DMS114 treated with DMSO at 0.1 percent for 48 hours (cell line): Measurements from ENCODE around the gene ESYT1.

Source experiments
- DNase-seq: peaks from one replicate; lab custom pipeline; 2025; ENCODE audit not compliant: unreplicated experiment; lab: John Stamatoyannopoulos, UW

Gene ESYT1

DNA sequence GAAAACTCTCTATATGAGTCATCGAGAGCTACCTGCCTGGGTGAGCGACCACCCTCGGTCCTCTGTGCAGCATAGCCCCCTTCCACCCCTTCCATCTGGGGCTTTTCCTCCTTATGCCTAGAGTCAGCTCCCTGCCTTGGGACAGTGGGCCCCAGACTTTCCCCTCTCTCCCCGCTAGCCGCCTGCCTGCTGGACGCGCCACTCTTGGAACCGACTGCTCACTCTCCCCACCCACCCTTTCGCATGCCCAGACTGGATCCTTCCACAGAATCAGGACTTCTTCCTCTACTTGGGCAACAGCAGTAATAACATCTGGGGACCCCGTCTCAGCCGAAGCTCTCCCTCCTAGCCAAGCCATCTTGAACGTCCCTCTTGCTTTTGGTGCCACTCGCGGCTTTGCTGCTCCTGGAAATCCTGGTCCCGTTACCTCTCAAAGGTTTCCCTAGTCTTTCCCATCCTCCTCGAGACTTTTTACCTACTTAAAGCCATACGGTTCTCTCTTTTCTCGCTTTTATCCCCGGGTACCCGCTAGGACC lies 671 bp downstream of the ESYT1 start:
- no peak for DNase-seq

DNA sequence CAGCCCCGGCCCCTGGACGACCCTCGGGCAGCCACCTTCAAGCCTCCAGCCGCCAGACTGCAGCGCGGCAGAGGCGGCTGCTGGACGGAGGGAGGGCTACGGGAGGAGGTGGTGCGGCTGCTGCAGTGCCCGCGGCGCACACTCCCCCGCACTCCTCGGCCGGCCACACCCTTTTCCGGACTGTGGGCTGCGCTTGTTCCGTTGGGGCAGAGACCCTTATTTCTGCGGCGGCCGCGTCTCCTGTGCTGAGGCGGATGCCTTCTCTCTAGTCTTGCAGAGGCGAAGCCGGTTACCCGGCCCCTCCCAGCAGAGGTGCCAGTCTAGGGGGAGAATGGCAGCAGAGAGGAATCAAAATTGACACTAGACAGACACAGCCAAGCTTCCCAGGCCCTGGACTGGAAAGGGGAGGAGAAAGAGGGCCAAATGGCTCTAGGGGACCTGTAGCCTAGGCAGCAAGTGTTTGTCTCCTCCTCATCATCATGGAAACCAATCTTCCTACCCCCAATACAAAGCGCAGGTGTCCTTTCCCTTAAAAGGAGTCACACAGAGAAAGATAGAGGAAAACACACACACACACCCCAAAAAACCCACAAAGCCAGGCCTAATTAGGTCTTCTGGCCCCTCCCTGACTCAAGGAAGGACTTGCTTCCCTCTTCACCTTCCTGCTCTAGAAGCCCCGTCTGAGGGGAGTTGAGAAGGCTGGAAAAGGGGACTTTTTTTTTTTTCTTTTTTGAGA lies 1.3 kb downstream of the ESYT1 start:
- no peak for DNase-seq

DNA sequence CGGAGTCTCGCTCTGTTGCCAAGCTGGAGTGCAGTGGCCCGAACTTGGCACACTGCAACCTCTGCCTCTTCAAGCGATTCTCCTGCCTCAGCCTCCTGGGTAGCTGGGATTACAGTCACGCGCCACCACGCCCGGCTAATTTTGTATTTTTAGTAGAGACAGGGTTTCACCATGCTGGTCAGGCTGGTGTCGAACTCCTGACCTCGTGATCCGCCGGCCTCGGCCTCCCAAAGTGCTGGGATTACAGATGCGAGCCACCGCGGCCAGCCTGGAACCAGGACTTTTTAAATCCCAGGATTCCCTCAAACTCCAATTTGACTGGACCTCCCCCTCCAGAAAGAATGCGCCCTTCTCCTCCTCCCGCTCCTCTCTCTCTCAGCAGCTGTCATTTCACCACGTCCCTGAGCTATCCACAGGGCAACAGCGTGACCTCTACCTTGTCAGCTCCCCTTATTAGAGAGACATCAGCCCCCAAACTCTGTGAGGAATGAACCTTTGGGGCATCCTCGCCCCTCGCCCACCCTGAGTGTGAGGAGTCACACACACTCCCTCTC lies 2.0 kb downstream of the ESYT1 start:
- no peak for DNase-seq

- DNase-seq = no peak
Observed at GRCh38 chr12:56130876-56131275, 2.8 kb downstream of the ESYT1 start.

DNA sequence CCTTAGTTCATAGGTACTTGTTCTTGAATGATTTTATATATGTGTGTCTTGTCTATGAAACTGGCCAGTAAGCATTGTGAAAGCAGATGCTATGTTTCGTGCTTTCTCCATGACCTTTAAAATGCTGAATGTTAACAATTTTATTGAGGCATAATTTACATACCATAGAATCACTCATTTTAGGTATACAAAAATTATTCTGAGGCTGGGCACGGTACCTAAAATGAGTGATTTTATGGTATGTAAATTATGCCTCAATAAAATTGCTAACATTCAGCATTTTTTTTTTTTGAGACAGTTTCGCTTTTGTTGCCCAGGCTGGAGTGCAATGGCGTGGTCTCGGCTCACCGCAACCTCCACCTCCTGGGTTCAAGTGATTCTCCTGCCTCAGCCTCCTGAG lies 6.8 kb downstream of the ESYT1 start:
- DNase-seq = no peak

DNA sequence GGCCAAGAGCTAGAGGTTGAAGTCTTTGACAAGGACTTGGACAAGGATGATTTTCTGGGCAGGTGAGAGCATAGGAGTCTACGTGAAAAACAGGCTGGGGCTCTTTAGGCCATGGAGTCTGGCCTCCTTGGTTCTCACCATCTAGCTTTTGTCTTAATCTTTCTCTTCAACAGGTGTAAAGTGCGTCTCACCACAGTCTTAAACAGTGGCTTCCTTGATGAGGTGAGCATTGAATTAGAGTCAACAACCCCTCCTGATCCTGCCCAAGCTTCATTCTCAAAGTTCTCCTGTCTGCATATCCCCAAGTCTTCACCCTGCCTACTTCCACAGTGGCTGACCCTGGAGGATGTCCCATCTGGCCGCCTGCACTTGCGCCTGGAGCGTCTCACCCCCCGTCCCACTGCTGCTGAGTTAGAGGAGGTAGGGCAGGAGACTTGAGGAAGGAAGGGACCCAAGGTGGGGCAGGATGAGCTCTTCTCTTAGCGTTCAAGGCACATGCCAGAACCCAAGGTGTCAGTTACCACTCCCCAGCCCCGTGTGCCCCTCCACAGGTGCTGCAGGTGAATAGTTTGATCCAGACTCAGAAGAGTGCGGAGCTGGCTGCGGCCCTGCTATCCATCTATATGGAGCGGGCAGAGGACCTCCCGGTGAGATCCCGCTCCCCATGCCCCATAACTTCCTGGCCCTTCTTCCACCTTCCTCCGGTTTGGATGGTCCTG lies 9.9 kb downstream of the ESYT1 start:
- no peak for DNase-seq

GRCh38 chr12:56141946-56142784 lies 14.1 kb downstream of the ESYT1 start:
- DNase-seq = no peak

GRCh38 chr12:56143217-56143616 lies 15.2 kb downstream of the ESYT1 start:
- no peak for DNase-seq

- DNase-seq = no peak
Observed at GRCh38 chr12:56143870-56144269, 15.8 kb downstream of the ESYT1 start.

DNA sequence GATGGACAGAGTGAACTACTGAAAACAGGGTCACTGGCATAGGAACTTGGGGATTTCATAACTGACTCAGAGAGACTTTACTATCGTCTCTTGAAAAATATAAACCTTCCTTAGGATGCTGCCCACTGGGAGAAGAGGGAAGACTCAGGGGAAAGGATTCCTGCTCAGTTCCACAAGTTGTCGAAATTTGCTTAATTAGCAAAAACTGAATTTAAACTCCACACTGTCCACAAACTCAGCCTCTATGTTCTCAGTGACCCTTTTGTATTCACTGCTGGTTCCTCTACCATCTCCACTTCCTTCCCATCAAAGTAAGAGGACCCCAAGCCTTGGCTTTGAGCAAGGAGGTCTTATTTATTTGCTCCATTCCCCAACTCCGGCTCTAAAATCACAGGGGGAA lies 17.1 kb downstream of the ESYT1 start:
- DNase-seq = no peak

DNA sequence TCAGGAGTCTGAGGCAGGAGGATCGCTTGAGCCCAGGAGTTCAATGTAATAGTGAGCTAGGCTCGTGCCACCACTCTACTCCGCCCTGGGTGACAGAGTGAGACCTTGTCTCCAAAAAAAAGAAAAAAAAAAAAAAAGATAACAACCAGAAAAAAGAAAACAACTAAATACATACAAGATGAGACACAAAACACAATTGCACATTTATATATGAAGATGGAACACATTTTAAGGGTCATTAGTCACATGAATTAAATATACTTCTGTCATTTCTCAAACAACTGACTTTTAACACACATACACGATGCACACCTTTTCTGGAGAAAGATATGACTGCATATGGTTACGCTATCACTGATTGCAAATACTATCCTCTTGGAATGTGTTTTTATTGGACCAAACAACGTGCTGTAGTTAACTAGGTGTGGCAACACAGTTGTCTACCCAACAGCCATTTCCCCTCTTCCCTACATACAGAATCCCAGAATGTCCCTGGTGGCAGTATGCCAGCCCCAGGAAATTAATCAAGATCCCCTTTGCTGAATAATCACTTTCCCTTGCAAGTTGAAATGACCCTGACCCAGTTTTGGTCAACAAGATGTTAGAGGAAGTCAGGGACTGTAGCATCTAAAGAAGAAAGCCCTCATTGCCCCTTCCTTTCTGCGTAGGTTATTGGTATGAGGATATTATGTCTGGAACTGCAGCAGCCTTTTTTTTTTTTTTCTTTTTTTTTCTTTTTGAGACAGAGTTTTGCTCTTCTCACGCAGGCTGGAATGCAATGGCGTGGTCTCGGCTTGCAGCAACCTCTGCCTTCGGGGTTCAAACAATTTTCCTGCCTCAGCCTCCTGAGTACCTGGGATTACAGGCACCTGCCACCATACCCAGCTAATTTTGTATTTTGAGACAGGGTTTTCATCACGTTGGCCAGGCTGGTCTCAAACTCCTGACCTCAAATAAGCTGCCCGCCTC lies 18.7 kb downstream of the ESYT1 start:
- no peak for DNase-seq

- no peak for DNase-seq
Observed at GRCh38 chr12:56150563-56150962, 22.5 kb downstream of the ESYT1 start.

DNA sequence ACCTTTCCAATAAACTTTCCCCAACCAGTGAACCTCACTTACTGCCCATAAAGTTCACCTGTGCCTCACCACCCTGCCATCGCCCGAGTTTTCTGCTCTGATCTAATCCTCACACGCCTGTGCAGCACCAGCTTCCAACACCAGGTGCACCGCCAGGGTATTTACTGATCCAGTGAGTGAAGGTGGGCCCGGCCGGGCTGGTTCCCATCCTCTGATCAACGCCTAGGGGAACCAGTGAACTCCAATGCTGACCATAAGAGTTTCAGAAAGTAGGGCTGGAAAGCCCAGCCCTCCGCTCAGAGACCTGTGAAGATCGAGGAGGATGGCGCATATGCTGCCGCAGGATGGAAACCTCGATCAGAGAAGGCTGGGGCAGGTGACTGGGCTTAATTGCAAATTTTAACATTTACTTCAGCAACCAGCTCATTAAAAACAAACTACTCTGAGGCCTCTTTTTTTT lies 23.6 kb downstream of the ESYT1 start:
- DNase-seq = peak; percentile 64

GRCh38 chr12:56152132-56152755 lies 24.2 kb downstream of the ESYT1 start, which contains the start of gene MYL6B:
MYL6B (plus strand) TSS chr12:56152587; CDS start chr12:56153919, 1,332 bp downstream.
- DNase-seq = peak; percentile 84

DNA sequence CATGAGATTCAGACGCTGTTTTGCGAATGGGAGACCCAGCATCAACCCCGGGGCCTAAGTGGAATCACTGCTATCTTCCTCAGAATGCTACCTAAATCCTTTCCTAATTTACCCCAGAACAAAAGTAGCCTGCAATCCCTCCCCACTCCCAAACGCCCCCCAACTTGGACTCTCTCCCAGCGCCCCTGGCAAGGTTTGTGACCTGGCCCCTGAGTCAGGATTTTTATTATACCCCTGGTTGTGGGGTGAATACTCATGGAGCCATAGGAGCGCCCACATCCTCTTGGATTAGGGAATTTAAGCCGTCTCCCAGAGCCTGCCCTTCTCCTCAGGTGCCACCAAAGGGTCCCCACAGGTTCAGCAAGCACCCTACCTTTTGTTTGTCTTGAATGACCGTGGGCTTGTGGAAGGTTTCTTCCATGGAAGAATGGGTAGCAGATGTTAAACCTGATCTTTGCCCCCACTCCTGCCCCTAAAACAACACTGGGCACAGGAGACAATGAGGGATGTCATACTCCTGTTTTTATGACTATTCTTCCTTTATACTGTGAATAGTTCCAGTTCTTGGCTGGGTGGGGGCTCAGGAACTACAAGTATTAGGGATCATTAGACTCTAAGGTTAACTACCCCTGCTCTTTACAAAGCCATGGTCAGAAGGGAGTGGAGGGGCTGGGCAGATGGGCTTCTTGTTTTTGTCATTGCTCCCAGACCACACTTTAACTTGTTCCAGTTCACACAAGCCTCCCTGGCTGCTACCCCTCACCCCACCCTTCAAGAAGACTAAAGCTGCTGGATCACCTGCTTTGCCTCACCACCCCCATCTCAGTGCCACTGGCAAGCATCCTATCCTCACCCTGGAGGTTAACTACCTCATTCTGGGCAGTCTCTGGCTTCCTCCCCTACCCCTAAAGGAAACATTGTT lies 24.9 kb downstream of the ESYT1 start:
- DNase-seq = no peak

DNA sequence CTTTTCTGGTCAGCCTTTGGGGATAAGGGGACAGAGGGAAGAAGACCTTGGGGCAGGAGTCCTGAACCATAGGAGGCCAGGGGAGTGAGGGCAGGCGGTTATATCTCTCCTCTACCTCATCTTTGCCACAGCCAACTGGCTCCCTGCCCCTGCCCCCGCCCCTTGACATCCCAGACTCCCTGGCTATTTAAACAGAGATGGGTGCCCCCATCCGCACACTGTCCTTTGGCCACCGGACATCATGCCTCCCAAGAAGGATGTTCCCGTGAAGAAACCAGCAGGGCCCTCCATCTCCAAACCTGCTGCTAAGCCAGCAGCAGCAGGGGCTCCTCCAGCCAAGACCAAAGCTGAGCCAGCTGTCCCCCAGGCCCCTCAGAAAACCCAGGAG lies 25.6 kb downstream of the ESYT1 start:
- no peak for DNase-seq

DNA sequence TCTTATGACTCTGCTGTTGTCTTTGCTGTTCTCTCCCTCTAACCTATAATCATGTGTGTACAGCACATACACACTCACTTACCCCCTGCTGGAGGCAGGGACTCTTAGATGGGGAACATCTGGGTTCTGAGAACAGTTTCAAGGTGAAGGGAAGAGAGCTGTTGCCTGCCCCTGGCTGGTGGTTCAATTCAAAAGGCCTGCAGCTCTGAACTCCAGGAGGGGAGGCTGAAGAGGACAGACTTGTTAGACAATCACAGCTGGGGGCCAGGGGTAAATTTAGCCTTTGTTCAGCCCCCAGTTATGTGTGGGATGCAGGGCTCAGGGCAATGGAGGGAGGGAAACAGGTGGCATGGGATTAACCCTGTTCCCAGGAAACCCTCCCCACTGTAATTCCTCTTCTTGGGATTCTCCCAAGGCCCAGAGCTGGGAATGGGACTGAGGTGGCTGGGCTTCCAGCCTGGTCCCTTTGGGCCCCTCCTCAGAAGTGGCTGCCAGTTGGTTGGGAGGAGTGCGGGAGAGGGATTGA lies 26.2 kb downstream of the ESYT1 start:
- no peak for DNase-seq

DNA sequence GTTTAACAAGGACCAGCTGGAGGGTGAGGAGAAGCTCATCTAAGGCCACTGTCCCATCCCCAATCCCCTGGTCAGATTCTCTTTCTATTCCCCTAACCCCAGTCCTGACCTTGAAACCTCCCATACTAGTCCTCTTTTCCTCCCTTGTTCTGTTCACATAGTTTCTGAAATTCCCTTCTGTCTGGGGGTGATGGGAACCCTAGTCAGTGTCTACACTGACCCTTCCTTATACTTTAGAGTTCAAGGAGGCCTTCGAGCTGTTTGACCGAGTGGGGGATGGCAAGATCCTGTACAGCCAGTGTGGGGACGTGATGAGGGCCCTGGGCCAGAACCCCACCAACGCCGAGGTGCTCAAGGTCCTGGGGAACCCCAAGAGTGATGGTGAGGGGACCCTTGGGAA lies 26.8 kb downstream of the ESYT1 start:
- no peak for DNase-seq
